ENCODE results near the gene TRIO. TPM values are rescaled to one million over a fixed set of nuclear protein-coding genes. Genes with fewer than 3 reads are reported as not detected.

TRIO gene
- total and polyA plus RNA-seq, 12 donors = 26.2 to 85.2 (median 61.9) TPM

GRCh38 chr5:14143841-14144585 lies 871 bp downstream of the TRIO start:
- intact Hi-C loops (cut with DNase I) = loop anchor here in 7 of 10 donors (2.0 to 10.0 kb wide), 7 partner anchors 35 to 125 kb away; no protein-coding TSS in a partner anchor

GRCh38 chr5:14144586-14145434 lies 1.7 kb downstream of the TRIO start:
- intact Hi-C loops (cut with DNase I) = loop anchor here in 7 of 10 donors (2.0 to 10.0 kb wide), 9 partner anchors 37 to 124 kb away; no protein-coding TSS in a partner anchor
- peak; percentile 44 to 64 (median 59) for ATAC-seq
- 0 to 1% methylated on average over 52 to 83 of the region's 85 CpGs for WGBS, 2 donors
- Histone ChIP-seq H3K4me1 (peaks cover 16 to 57% (median 55%) of the 10 kb centered on the region in 9 donors), H3K36me3 (no peaks in the 10 kb centered on the region), H3K4me3 (peak overlapping the region; percentile 63 to 96 (median 92)), H3K9me3 (no peaks in the 10 kb centered on the region), H3K27me3 (no peaks in the 10 kb centered on the region), H3K27ac (peak overlapping the region; percentile 72 to 98 (median 93))
- DNase-seq = peak; percentile 56 to 62
- TF ChIP-seq CTCF (IDR thresholded peaks at IDR 0.05) = peak in 2 of 9 donors; percentile 23 to 31

More at GRCh38 chr5:14143841-14144585, 871 bp downstream of the TRIO start:
- Histone ChIP-seq H3K4me3 (peak overlapping the region; percentile 63 to 96 (median 92)), H3K36me3 (no peaks in the 10 kb centered on the region), H3K4me1 (peaks cover 13 to 50% (median 47%) of the 10 kb centered on the region in 9 donors), H3K27ac (peak overlapping the region; percentile 72 to 98 (median 93)), H3K27me3 (no peaks in the 10 kb centered on the region), H3K9me3 (no peaks in the 10 kb centered on the region)
- DNase-seq = peak in 1 of 2 donors; percentile 55
- WGBS, 2 donors = 0 to 1% methylated on average over 81 to 85 of the region's 85 CpGs
- no peak for TF ChIP-seq CTCF (IDR thresholded peaks at IDR 0.05)
- ATAC-seq = peak in 5 of 8 donors; percentile 3 to 7 (median 4)

GRCh38 chr5:14145435-14146334 lies 2.5 kb downstream of the TRIO start:
- peak overlapping the region; percentile 72 to 98 (median 93) for H3K27ac ChIP-seq
- peak overlapping the region; percentile 63 to 96 (median 92) for H3K4me3 ChIP-seq
- DNase-seq = no peak
- H3K36me3 ChIP-seq = no peaks in the 10 kb centered on the region
- TF ChIP-seq CTCF (IDR thresholded peaks at IDR 0.05) = no peak
- WGBS, 2 donors = 26 to 28% methylated on average over 14 of the region's 14 CpGs
- peaks cover 16 to 66% (median 61%) of the 10 kb centered on the region in 9 donors for H3K4me1 ChIP-seq
- intact Hi-C loops (cut with DNase I) = loop anchor here in 7 of 10 donors (2.0 to 10.0 kb wide), 8 partner anchors 37 to 123 kb away; no protein-coding TSS in a partner anchor
- H3K9me3 ChIP-seq = no peaks in the 10 kb centered on the region
- H3K27me3 ChIP-seq = no peaks in the 10 kb centered on the region
- no peak for ATAC-seq

All from heart right ventricle (tissue), 16 donors.